ENCODE results near the gene FAM81B.

DNA sequence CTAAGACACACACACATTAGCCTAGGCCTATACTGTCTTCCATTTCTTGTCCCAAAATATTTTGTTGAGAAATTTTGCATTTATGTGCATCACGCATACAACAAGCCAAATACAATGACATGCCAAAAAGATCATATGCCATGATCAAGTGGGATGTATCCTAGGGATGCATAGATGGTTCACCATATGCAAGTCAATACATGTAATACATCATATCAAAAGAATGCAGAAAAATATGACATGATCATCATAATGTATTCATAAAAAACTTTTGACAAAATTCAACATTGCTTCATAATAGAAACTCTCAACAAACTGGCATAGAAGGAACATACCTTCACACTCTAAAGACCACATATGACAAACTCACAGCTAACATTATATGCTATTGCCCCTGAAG, 5.8 kb upstream of the FAM81B start:
- TF ChIP-seq YY1 (IDR thresholded peaks at IDR 0.05; ENCODE audit: insufficient read depth, insufficient read length) (no peak), ZNF274 (IDR thresholded peaks at IDR 0.05; ENCODE audit: low read depth, low read length) (no peak), SUZ12 (IDR thresholded peaks at IDR 0.05; ENCODE audit: extremely low read depth, insufficient read depth, insufficient read length) (no peak)

All from NT2/D1 (cell line).